Measurements from ENCODE around the gene R3HDM4.

GRCh38 chr19:882871-883497 lies 30.0 kb downstream of the R3HDM4 start:
- TF ChIP-seq POLR2A (IDR thresholded peaks at IDR 0.05), result no peak
- TF ChIP-seq, protein P1, sequence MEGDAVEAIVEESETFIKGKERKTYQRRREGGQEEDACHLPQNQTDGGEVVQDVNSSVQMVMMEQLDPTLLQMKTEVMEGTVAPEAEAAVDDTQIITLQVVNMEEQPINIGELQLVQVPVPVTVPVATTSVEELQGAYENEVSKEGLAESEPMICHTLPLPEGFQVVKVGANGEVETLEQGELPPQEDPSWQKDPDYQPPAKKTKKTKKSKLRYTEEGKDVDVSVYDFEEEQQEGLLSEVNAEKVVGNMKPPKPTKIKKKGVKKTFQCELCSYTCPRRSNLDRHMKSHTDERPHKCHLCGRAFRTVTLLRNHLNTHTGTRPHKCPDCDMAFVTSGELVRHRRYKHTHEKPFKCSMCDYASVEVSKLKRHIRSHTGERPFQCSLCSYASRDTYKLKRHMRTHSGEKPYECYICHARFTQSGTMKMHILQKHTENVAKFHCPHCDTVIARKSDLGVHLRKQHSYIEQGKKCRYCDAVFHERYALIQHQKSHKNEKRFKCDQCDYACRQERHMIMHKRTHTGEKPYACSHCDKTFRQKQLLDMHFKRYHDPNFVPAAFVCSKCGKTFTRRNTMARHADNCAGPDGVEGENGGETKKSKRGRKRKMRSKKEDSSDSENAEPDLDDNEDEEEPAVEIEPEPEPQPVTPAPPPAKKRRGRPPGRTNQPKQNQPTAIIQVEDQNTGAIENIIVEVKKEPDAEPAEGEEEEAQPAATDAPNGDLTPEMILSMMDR (IDR thresholded peaks at IDR 0.05 in 4 of 5, conservative IDR thresholded peaks at IDR 0.05 in 1 of 5), result no peak

Measured in gastrocnemius medialis (tissue), 4 donors.